Measurements from ENCODE around the gene PZP.

PZP gene

GRCh38 chr12:9115731-9116559 is 92.2 kb downstream of the PZP start, which contains the start of gene A2M:
A2M (minus strand) TSS chr12:9115919; CDS start chr12:9115849, 70 bp downstream.
- H3K36me3 ChIP-seq (ENCODE audit: insufficient read depth, low read length): no peaks in the 10 kb centered on the region
- no peak within 1 kb of the TSS for H3K4me3 ChIP-seq (ENCODE audit: low read length, poor library complexity, severe bottlenecking)
- TF ChIP-seq CTCF (conservative IDR thresholded peaks at IDR 0.05; ENCODE audit: low read length): no peak
- no peak for TF ChIP-seq EZH2phosphoT487 (IDR thresholded peaks at IDR 0.05; ENCODE audit: borderline replicate concordance)
- H3F3A ChIP-seq (ENCODE audit: low read depth): no peaks in the 10 kb centered on the region
- H3K9ac ChIP-seq (ENCODE audit: low read depth, low read length, poor library complexity, severe bottlenecking): no peak within 1 kb of the TSS
- no peaks in the 10 kb centered on the region for H3K27me3 ChIP-seq (ENCODE audit: insufficient read depth, low read length, poor library complexity, severe bottlenecking)
- no peaks in the 10 kb centered on the region for H3K9me2 ChIP-seq (replicated peaks; ENCODE audit: low read depth, low read length)
- H3K4me2 ChIP-seq (ENCODE audit: low read depth, low read length, poor library complexity, severe bottlenecking): no peak within 1 kb of the TSS
- H4K20me1 ChIP-seq (ENCODE audit: insufficient read depth, low read length, poor library complexity, severe bottlenecking): no peaks in the 10 kb centered on the region
- no peaks in the 10 kb centered on the region for H3K79me2 ChIP-seq (ENCODE audit: insufficient read depth, low read length)
- H2AFZ ChIP-seq (ENCODE audit: low read length): peak within 1 kb of the TSS; percentile 47
- H3K9me3 ChIP-seq (ENCODE audit: insufficient read depth, low read depth, low read length): no peaks in the 10 kb centered on the region
- peaks cover 10% of the 10 kb centered on the region for H3K4me1 ChIP-seq (ENCODE audit: insufficient read depth, low read length, poor library complexity, severe bottlenecking)

GRCh38 chr12:9114946-9115345 is 93.2 kb downstream of the PZP start:
- H3K36me3 ChIP-seq (ENCODE audit: insufficient read depth, low read length): no peaks in the 10 kb centered on the region
- TF ChIP-seq CTCF (conservative IDR thresholded peaks at IDR 0.05; ENCODE audit: low read length) (no peak), EZH2phosphoT487 (IDR thresholded peaks at IDR 0.05; ENCODE audit: borderline replicate concordance) (no peak)
- H3K79me2 ChIP-seq (ENCODE audit: insufficient read depth, low read length): no peaks in the 10 kb centered on the region
- no peak overlapping the region for H3K4me3 ChIP-seq (ENCODE audit: low read length, poor library complexity, severe bottlenecking)
- H3F3A ChIP-seq (ENCODE audit: low read depth): no peaks in the 10 kb centered on the region
- no peaks in the 10 kb centered on the region for H3K9me2 ChIP-seq (replicated peaks; ENCODE audit: low read depth, low read length)
- peaks cover 10% of the 10 kb centered on the region for H3K4me1 ChIP-seq (ENCODE audit: insufficient read depth, low read length, poor library complexity, severe bottlenecking)
- no peak overlapping the region for H2AFZ ChIP-seq (ENCODE audit: low read length)
- no peak overlapping the region for H3K4me2 ChIP-seq (ENCODE audit: low read depth, low read length, poor library complexity, severe bottlenecking)
- no peaks in the 10 kb centered on the region for H3K27me3 ChIP-seq (ENCODE audit: insufficient read depth, low read length, poor library complexity, severe bottlenecking)
- no peak overlapping the region for H3K9ac ChIP-seq (ENCODE audit: low read depth, low read length, poor library complexity, severe bottlenecking)
- H3K9me3 ChIP-seq (ENCODE audit: insufficient read depth, low read depth, low read length): no peaks in the 10 kb centered on the region
- H4K20me1 ChIP-seq (ENCODE audit: insufficient read depth, low read length, poor library complexity, severe bottlenecking): no peaks in the 10 kb centered on the region

GRCh38 chr12:9113987-9114309 is 94.2 kb downstream of the PZP start:
- no peaks in the 10 kb centered on the region for H3K9me3 ChIP-seq (ENCODE audit: insufficient read depth, low read depth, low read length)
- no peak overlapping the region for H2AFZ ChIP-seq (ENCODE audit: low read length)
- no peak overlapping the region for H3K9ac ChIP-seq (ENCODE audit: low read depth, low read length, poor library complexity, severe bottlenecking)
- TF ChIP-seq CTCF (conservative IDR thresholded peaks at IDR 0.05; ENCODE audit: low read length): no peak
- no peak for TF ChIP-seq EZH2phosphoT487 (IDR thresholded peaks at IDR 0.05; ENCODE audit: borderline replicate concordance)
- no peak overlapping the region for H3K4me3 ChIP-seq (ENCODE audit: low read length, poor library complexity, severe bottlenecking)
- H3K36me3 ChIP-seq (ENCODE audit: insufficient read depth, low read length): no peaks in the 10 kb centered on the region
- H3K79me2 ChIP-seq (ENCODE audit: insufficient read depth, low read length): no peaks in the 10 kb centered on the region
- H3K4me1 ChIP-seq (ENCODE audit: insufficient read depth, low read length, poor library complexity, severe bottlenecking): peaks cover 10% of the 10 kb centered on the region
- H3K9me2 ChIP-seq (replicated peaks; ENCODE audit: low read depth, low read length): no peaks in the 10 kb centered on the region
- H4K20me1 ChIP-seq (ENCODE audit: insufficient read depth, low read length, poor library complexity, severe bottlenecking): no peaks in the 10 kb centered on the region
- H3K4me2 ChIP-seq (ENCODE audit: low read depth, low read length, poor library complexity, severe bottlenecking): no peak overlapping the region
- H3F3A ChIP-seq (ENCODE audit: low read depth): no peaks in the 10 kb centered on the region
- no peaks in the 10 kb centered on the region for H3K27me3 ChIP-seq (ENCODE audit: insufficient read depth, low read length, poor library complexity, severe bottlenecking)
